GM21576 (cell line): ENCODE measurements around the gene FOXD2.

Experiments used
- ATAC-seq: cut with Tn5 transposase; IDR thresholded peaks from one replicate; pipeline ENCODE4 v1.9.1; 2021; ENCODE audit warnings: mild to moderate bottlenecking, moderate library complexity; ENCODE audit not compliant: unreplicated experiment

The FOXD2 gene

GRCh38 chr1:47459253-47459788 is 21.5 kb downstream of the FOXD2 start:
- ATAC-seq: no peak

GRCh38 chr1:47460040-47460439 is 22.2 kb downstream of the FOXD2 start:
- no peak for ATAC-seq

DNA sequence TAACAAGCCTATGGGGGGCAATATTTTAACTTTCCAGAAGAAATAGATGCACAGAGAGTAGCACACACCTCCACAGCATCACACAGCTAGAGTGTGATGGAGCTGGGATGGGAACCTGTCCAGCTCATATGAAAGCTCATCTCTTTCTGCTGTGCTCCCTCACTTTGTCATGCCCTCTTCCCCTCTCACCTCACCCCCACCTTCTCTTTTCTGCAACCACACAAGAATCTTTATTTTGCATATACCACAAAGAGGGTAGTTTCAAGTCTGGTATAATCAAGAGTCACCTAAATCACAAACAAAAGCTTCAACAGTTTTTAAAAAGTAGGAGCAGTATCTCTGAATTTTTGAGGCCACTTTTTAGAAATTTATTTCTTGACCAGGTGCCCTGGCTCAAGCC is 22.6 kb downstream of the FOXD2 start:
- ATAC-seq: no peak

DNA sequence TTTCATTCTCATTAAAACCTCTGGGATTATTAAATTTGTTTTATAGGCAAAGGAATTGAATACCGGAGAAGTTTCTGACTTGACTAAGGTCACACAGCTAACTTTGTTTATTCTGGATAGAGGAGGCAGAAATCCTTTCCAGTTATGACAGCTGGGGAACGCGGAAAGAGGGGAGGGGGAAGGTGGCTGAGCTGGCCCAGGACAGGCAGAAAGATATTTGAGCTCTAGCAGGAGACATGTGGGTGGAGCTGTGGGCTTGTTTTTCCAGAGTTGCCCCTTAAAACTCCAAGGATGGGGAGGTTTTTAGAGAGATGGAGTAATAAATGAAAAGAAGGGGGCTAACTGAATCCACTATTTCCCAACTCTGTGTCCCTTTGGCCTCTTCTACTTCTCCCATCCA is 27.8 kb downstream of the FOXD2 start:
- ATAC-seq: no peak

GRCh38 chr1:47468709-47469389 is 31.0 kb downstream of the FOXD2 start:
- ATAC-seq: no peak

- ATAC-seq: no peak
Observed at GRCh38 chr1:47469390-47469759, 31.5 kb downstream of the FOXD2 start.

- no peak for ATAC-seq
Observed at GRCh38 chr1:47469910-47470309, 32.1 kb downstream of the FOXD2 start.

GRCh38 chr1:47471163-47471562 is 33.3 kb downstream of the FOXD2 start:
- ATAC-seq: no peak

- no peak for ATAC-seq
Observed at GRCh38 chr1:47474278-47475193, 36.7 kb downstream of the FOXD2 start.

DNA sequence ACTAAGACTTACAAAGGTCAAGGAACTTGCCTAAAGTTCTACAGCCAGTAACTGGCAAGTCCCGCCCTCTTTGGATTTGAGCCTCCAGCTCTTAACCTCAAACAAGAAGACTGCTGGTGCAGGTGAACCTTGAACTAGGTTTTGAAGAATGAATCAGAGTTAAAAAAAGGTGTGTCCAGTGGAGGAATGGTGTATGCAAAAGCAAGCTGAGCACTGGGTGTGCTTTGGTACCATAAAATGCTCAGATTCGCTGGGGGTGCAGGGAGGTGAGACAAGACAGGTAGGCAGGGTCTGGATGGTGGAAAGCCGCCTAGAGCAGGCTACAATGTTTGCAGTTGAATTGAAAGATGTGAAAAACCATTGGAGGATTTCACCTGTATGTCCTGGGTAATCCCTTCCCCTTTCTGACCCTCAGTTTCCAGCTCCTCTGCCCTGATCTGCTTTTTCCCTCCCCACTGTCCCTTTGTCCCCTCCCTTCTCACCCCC is 39.8 kb downstream of the FOXD2 start:
- no peak for ATAC-seq

GRCh38 chr1:47478090-47478489 is 40.2 kb downstream of the FOXD2 start:
- no peak for ATAC-seq

GRCh38 chr1:47479664-47480063 is 41.8 kb downstream of the FOXD2 start:
- ATAC-seq: no peak

DNA sequence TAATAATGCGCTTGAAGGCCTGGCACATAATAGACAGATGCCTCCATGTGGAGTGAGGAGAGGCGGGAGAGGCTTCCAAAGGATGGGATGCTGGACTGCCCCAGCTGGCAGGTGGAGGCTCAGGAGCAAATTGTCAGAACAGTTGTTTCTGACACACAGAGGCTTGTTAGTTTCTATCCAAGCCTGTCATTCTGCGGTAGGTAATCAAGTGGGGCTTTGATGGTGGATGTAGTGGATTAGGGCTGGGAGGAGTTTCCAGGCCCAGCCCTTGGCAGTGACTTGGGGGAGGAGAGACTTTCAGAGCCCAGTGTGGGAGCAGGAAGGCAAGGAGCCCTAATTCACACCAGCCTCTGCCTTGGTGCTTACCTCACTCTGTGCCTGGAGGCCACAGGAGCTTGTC is 44.1 kb downstream of the FOXD2 start:
- no peak for ATAC-seq

DNA sequence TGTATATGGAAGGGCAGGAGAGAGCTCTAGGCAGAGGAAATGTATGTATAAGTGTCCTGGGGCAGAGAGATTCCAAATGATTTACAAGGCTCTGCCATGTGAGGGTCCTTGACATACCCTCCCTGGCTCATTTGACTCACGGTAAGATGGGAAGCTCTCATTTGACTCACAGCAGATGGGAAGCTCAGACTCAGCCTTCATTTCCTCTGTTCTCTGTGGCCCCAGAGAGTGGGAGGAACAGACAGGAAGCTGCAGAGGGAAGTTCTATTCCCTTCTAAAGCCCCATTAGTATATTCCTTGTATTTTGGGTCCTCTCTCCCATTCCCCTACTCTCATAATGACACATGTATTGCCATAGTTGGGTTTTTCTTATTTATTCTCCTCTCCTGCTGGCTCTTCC is 44.9 kb downstream of the FOXD2 start:
- ATAC-seq: no peak

GRCh38 chr1:47483651-47484050 is 45.8 kb downstream of the FOXD2 start:
- ATAC-seq: no peak

DNA sequence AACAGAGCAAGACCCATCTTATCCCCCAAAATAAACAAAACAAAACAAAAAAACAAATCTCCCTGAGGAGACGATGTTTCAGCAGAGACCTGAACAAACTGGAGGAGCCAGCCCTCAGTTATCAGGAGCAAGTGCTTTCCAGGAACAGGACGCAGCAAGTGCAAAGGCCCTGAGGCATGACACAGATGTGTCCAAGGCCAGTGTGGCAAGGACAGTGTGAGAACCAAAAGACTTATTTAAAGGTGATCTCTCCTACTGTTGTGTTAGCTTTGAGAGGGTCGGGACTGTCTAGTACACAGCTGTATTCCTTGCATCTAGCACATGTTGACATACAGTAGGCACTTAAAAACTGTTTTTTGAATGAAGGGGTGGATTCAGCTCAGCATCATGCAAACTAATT is 48.0 kb downstream of the FOXD2 start:
- ATAC-seq: no peak

GRCh38 chr1:47487332-47487731 is 49.5 kb downstream of the FOXD2 start:
- no peak for ATAC-seq

DNA sequence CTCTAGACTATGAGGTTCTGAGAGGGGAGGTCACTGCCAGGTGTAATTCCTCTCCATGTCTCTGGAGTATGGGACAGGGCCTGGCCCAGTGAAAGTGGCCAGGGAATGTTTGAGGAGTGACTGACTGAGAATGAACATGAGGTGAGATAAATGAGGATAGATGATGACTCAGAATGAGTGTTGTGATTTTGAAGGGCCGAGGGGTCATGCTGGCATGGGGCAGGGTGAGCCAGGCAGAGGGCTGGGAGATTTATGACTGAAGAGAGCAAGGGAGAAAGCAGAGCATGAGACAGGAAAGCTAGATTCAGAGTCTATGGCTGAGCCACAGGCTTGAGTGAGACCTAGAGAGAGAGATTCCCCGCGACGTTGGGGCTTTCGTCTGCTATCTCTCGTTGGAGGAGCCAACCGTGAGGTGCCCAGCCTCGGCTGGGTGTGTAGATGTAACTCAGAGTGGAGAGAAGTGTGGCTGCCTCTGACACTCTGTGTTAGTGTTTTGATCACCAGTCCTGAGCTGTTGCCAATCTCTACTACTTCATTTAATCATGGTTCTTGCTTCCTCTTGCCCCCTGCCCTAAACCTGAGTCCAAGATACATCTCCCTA is 50.1 kb downstream of the FOXD2 start:
- ATAC-seq: no peak
